ENCODE data around the gene FAM168A. TPM values are rescaled to one million over a fixed set of nuclear protein-coding genes. Genes with fewer than 3 reads are reported as not detected.

Gene FAM168A
- polyA plus RNA-seq, 2 of the 4 experiments (the other 2 are of a cell fraction) = 15.3 to 19.2 TPM

- TF ChIP-seq RCOR1 (IDR thresholded peaks at IDR 0.05; ENCODE audit: low read depth, low read length) (no peak), RNF2 (IDR thresholded peaks at IDR 0.05; ENCODE audit: borderline replicate concordance, low read depth) (no peak), MYC (IDR thresholded peaks at IDR 0.05; ENCODE audit: borderline replicate concordance, low read length) (no peak)
Measured at GRCh38 chr11:73409431-73409830, 188.5 kb downstream of the FAM168A start (continued).

GRCh38 chr11:73406619-73407018 is 191.3 kb downstream of the FAM168A start:
- POLR2A ChIA-PET = interaction anchor here (1.1 kb wide), 1 partner anchor 98 kb away, joined by 6 read pairs; no protein-coding TSS in a partner anchor

More at GRCh38 chr11:73406619-73407018, 191.3 kb downstream of the FAM168A start:
- no peaks in the 10 kb centered on the region for H3K4me1 ChIP-seq
- H3K4me2 ChIP-seq = no peak overlapping the region
- H3K27ac ChIP-seq = no peak overlapping the region
- no peak for ATAC-seq
- H3K9me3 ChIP-seq = no peaks in the 10 kb centered on the region
- TF ChIP-seq BHLHE40 (IDR thresholded peaks at IDR 0.05; ENCODE audit: low read depth, low read length) = no peak
- TF ChIP-seq KDM1A (IDR thresholded peaks at IDR 0.05; ENCODE audit: low read depth) = no peak
- no peak for TF ChIP-seq NFE2L2 (conservative IDR thresholded peaks at IDR 0.05; ENCODE audit: low read length)
- TF ChIP-seq RARB (CRISPR knock-in tag; IDR thresholded peaks at IDR 0.05) = no peak
- no peak for TF ChIP-seq NPAS2 (CRISPR knock-in tag; IDR thresholded peaks at IDR 0.05; ENCODE audit: borderline replicate concordance)
- TF ChIP-seq ESRRA (IDR thresholded peaks at IDR 0.05; ENCODE audit: borderline replicate concordance, low read length) = no peak
- TF ChIP-seq, protein P1, sequence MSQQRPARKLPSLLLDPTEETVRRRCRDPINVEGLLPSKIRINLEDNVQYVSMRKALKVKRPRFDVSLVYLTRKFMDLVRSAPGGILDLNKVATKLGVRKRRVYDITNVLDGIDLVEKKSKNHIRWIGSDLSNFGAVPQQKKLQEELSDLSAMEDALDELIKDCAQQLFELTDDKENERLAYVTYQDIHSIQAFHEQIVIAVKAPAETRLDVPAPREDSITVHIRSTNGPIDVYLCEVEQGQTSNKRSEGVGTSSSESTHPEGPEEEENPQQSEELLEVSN (IDR thresholded peaks at IDR 0.05; ENCODE audit: borderline replicate concordance, low read depth) = no peak
- no peak for TF ChIP-seq HMGXB4 (CRISPR knock-in tag; IDR thresholded peaks at IDR 0.05; ENCODE audit: borderline replicate concordance)
- TF ChIP-seq, protein P2, sequence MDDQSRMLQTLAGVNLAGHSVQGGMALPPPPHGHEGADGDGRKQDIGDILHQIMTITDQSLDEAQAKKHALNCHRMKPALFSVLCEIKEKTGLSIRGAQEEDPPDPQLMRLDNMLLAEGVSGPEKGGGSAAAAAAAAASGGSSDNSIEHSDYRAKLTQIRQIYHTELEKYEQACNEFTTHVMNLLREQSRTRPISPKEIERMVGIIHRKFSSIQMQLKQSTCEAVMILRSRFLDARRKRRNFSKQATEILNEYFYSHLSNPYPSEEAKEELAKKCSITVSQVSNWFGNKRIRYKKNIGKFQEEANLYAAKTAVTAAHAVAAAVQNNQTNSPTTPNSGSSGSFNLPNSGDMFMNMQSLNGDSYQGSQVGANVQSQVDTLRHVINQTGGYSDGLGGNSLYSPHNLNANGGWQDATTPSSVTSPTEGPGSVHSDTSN (IDR thresholded peaks at IDR 0.05) = no peak
- no peak for TF ChIP-seq FOXS1 (CRISPR knock-in tag; IDR thresholded peaks at IDR 0.05)
- no peak for TF ChIP-seq ZSCAN20 (CRISPR knock-in tag; IDR thresholded peaks at IDR 0.05)
- TF ChIP-seq CBX8 (IDR thresholded peaks at IDR 0.05) = no peak
- TF ChIP-seq, protein P3, sequence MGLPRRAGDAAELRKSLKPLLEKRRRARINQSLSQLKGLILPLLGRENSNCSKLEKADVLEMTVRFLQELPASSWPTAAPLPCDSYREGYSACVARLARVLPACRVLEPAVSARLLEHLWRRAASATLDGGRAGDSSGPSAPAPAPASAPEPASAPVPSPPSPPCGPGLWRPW (IDR thresholded peaks at IDR 0.05) = no peak
- no peak for TF ChIP-seq SREBF2 (IDR thresholded peaks at IDR 0.05)
- TF ChIP-seq EHMT2 (IDR thresholded peaks at IDR 0.05; ENCODE audit: low read depth) = no peak
- TF ChIP-seq, protein P4, sequence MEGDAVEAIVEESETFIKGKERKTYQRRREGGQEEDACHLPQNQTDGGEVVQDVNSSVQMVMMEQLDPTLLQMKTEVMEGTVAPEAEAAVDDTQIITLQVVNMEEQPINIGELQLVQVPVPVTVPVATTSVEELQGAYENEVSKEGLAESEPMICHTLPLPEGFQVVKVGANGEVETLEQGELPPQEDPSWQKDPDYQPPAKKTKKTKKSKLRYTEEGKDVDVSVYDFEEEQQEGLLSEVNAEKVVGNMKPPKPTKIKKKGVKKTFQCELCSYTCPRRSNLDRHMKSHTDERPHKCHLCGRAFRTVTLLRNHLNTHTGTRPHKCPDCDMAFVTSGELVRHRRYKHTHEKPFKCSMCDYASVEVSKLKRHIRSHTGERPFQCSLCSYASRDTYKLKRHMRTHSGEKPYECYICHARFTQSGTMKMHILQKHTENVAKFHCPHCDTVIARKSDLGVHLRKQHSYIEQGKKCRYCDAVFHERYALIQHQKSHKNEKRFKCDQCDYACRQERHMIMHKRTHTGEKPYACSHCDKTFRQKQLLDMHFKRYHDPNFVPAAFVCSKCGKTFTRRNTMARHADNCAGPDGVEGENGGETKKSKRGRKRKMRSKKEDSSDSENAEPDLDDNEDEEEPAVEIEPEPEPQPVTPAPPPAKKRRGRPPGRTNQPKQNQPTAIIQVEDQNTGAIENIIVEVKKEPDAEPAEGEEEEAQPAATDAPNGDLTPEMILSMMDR (IDR thresholded peaks at IDR 0.05) = no peak
- no peak for TF ChIP-seq MYC (IDR thresholded peaks at IDR 0.05; ENCODE audit: borderline replicate concordance, low read length)
- no peak for TF ChIP-seq ATOH8 (CRISPR knock-in tag; IDR thresholded peaks at IDR 0.05; ENCODE audit: low read depth)
- TF ChIP-seq ZNF302 (CRISPR knock-in tag; IDR thresholded peaks at IDR 0.05) = no peak
- CTCF ChIA-PET = interaction anchor here (0.7 to 12.0 kb wide), 9 partner anchors 8 to 575 kb away, joined by 3 to 129 read pairs (median 5); no protein-coding TSS in a partner anchor
- no peak for FAIRE-seq
- no peak overlapping the region for H3K4me3 ChIP-seq
- WGBS (ENCODE audit: missing lambda C conversion rate) = 88% methylated on average over 5 of the region's 5 CpGs
- DNase-seq (ENCODE audit: low read depth in 1 of 2, low spot score in 1 of 2) = no peak

Data from A549 (cell line).